SKM-1 treated with dmso at 0.1 percent for 144 hours (cell line): ENCODE data around the gene WDR46.
A peak's percentile ranks its signal among the peaks of the same experiment; 100 is the strongest.
"Not testable (repeated sequence)": the region's sequence is repeated elsewhere in the genome, so short reads cannot be mapped to it uniquely, and the experiment has no call there.

Experiments
- DNase-seq: peaks from one replicate; lab custom pipeline; 2025; ENCODE audit not compliant: unreplicated experiment; lab: John Stamatoyannopoulos, UW

Gene WDR46

DNA sequence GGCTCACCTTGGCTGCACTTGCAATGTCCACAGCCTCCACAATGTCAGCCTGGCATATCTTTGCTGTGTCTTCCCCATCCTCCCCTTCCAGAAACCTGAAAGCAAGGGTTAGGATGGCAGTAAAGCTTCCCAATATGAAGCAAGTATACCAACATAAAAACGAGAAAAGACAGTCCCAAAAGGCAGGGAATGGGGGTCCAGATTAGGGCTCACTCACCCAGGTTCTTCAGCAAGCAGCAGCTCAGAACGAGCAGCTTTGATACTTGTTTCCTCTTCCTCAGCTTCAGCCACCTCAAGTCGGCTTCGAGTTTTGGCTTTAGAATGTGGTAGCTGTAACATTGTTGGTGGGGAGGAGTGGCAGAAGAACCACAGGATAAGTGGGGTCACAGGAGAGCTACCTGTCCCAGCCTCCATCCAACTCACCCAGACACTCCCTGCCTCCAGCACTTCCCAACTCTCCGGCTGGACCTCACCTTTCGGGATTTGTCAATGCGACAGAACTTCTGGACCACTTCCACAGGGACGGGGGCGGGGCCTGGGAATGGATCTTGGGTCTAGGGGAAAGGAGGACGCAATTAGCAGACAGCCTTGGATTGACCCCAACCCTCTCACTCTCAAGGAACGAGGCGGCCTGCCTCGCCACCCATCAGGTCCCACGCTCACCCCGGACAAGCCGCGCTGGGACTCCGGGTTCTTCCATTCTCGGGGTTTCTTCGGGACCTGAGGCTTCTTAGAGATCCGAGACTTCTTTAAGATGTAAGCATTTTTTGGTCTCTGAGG is 708 bp downstream of the WDR46 start:
- DNase-seq: no peak

DNA sequence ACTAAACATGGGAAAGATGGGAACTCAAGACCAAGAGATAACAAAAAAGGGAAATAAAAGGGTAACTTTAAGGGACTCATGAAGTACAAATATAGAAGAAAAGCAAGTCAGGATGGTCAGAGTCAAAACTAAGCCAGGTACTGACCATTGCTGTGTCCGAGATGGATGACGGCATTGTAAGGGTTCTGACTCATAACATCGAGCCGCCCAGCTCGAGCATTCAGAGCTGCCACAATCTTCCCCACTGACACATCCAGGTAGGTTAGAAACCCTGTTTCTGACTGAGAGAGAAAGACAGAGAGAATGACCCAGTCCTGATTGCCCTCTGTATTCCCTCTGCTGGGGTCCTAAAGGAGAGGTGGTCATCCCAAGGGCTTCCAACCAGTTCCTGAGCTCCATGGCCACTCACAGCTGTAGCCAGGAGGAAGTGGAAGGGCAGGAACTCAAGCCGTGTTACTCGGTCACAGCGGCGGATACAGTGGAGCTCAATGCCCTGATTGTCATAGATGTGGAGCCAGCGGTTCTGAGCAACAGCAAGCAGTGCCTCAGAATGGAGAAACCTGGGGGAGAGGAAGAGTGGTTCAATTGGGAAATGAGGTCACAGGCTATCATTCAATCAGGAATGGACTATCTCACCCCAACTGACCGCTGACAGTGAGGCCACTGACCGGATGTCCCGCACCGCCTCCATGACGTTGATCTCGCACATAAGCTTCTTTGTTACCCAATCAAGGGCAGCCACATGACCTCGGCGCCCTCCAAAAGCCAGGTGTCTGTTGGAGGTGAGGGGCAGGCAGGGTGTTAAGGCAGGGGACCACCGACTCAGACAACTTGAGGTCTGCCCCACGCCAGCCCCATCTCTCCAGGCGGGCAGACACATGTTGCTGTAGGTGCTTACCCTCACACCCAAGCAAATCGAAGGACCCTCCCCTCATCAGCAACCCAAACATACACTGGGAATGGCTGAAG is 1.8 kb downstream of the WDR46 start:
- no peak for DNase-seq

DNA sequence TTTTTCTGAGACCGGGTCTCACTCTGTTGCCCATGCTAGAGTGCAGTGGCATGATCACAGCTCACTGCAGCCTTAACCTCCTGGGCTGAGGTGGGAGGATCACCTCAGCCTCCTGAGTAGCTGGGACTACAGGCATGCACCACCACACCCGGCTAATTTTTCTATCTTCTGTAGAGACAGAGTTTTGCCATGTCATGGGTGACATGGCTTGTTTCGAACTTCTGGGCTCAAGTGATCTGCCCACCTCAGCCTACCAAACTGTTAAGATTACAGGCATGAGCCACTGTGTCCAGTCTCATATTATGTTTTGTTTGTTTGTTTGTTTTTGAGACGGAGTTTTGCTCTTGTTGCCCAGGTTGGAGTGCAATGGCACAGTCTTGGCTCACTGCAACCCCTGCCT is 3.8 kb downstream of the WDR46 start:
- DNase-seq: not testable (repeated sequence)

DNA sequence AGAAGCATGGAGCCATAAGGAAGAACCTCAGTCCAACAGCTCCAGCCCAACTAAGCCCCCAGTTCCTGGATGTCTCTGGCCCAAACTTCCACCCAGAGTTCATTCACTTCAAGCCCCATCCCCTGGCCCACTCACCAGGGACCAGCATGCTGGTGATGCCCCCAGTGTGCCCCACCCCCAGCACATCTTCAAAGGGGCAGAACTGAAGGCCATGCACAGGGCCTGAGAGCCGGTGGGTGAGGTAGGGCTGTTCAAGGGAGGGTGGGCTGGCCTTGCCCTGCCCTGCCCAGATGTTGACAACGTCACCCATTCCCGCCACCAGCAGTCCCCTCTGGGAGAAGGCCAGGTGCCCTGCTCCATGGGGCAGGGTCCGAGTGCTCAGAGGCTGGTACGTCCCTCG is 8.5 kb downstream of the WDR46 start:
- DNase-seq: no peak

DNA sequence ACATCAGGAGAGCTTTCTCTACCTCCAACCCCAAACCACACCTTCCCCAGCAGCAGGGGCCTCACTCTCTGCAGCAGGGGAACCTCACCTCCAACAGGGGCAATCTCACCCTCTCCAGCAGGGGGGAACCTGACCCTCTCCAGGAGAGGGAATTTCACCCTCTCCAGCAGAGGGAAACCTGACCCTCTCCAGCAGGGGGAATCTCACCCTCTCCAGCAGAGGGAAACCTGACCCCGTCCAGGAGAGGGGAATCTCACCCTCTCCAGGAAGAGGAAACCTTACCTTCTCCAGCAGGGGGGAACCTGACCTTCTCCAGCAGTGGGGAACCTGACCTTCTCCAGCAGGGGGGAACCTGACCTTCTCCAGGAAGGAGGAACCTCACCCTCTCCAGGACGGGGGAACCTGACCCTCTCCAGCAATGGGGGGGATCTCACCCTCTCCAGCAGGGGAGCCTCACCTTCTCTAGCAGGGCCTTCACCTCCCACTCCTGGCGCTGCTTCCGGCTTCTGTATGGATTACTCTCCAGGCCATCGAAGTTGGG is 9.0 kb downstream of the WDR46 start:
- no peak for DNase-seq

DNA sequence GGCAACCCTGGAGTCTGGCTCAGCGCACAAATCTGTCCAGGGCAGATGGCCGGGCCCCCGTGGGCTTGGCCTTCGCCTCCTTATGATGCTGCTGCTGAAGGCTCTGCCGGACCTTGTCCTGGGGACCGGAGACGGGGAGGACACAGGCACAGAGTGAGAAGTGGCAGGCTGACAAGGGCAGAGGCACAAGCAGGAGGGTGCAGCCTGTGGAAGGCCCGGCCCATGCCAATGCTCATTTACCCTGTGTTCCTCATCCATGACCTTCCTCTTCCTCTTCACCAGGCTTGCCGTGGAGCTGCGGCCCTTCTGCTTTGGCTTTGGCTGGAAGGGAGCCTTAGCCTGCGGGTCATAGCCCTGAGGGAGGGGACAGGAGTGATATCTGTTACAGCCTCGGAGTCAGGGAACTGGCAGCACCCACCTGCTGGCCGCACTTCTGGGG is 9.8 kb downstream of the WDR46 start:
- no peak for DNase-seq

DNA sequence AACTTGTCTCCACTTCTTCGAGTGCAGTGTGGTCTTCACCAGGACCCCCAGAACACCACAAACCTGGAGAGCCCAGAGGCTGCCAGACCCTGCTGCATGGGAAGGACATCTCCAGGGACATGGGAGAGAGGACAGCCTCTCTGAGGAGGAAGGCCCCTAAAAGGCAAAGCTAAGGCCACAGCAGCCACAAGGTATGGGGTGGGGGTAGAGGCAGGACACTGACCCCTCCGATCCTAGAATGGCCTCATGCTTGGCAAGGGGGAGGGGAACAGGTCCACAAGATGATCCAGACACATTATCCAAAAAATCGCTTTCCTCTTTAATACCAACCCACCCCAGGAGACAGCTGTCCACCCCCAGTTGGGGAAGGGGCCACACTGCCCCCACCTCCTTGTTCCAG is 10.2 kb downstream of the WDR46 start:
- DNase-seq: no peak

DNA sequence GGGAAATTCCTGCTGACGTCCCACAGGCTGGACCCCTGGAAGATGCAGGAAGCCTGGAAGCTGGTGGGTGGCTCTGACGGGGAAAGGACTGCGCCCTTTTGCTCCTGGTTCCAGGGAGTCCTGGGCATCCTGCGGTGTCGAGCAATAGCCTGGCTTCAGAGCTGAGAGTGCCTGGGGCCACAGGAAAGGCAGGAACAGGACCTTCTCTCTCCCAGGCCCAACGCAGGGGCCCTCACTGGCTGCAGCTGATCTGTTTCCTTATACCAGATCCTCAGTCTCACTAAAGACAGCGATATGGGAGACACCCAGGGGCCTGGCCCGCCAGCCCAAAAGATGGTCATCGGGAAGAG is 10.7 kb downstream of the WDR46 start:
- DNase-seq: no peak

DNA sequence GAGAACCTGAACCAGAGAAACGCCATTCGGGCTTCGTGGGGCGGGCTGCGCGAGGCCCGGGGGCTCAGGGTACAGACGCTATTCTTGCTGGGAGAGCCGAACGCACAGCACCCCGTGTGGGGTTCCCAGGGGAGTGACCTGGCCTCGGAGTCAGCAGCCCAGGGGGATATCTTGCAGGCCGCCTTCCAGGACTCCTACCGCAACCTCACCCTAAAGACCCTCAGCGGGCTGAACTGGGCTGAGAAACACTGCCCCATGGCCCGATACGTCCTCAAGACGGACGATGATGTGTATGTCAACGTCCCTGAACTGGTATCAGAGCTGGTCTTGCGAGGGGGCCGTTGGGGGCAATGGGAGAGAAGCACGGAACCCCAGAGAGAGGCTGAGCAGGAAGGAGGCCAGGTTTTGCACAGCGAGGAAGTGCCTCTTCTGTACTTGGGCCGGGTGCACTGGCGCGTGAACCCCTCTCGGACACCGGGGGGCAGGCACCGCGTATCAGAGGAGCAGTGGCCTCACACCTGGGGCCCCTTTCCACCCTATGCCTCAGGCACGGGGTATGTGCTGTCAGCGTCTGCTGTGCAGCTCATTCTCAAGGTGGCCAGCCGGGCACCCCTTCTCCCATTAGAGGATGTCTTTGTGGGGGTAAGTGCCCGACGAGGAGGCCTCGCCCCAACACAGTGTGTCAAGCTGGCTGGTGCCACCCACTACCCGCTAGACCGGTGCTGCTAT is 11.2 kb downstream of the WDR46 start:
- DNase-seq: no peak

DNA sequence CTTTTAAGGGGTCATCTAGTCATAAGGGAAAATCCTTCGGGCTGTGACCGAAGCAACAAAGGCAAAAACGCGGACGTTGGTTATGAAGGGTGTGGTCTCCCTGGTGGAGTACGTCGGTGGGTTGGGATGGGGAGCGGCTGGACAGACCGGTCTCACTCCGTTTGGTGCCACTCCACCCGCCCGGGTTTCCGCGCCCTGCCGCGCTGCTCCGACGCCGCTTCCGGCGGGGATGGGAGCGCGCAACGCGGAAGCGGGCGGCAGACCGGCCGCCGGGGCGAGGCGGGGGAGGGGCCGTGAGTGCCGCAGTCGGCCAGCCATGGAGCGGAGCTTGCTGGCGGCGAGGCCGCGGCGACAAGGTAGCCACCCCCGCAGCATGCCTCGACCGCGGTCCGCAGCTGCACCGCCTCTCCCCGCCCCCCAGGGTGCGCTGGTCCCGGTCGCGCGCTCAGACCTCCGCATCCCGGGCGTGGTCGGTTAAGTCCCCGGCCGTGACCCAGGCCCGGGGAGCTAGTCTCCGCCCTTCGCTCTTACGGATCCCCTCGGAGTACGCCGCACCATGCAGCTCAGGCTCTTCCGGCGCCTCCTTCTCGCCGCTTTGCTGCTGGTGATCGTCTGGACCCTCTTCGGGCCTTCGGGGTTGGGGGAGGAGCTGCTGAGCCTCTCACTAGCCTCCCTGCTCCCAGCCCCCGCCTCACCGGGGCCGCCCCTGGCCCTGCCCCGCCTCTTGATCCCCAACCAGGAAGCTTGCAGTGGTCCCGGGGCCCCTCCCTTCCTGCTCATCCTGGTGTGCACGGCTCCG is 12.0 kb downstream of the WDR46 start, which contains the start of gene B3GALT4:
B3GALT4 (plus strand) TSS at position 260 of the 799 bp plus-strand sequence; CDS start at position 557, 297 bp downstream.
- no peak for DNase-seq

DNA sequence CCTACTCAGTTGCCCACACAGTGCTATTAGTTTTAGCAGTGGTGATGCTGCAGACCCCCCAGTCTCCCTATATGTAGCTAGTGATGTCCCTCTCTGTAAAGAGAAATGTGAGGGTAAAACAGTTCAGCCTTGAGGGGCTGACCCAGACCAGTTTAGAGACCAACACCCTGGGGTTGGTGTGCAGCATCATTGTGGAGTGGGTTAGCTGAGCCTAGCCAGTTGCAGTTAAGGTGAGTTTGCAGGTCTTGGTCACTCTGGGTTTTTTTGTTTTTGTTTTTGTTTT is 12.5 kb downstream of the WDR46 start:
- DNase-seq: no peak

DNA sequence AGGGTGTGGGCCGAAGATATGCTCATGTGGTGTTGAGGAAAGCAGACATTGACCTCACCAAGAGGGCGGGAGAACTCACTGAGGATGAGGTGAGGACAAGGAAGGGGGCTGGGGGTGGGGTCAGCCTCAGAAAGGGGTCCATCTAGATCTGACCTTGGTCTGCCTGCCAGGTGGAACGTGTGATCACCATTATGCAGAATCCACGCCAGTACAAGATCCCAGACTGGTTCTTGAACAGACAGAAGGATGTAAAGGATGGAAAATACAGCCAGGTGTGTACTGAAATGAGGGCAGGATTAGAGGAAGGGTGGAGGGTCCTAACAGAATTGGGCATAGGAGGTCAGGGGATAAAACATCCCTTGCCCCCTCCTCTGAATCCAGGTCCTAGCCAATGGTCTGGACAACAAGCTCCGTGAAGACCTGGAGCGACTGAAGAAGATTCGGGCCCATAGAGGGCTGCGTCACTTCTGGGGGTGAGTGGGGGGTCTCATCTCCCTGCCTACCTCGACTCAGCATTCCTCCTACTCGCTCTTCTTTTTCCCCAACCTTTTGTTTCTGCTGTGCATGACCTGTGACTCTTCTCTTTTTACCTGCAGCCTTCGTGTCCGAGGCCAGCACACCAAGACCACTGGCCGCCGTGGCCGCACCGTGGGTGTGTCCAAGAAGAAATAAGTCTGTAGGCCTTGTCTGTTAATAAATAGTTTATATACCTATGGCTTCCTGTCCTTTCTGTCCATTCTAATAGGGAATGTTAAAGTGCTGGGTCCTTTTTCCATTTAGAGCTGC is 13.1 kb downstream of the WDR46 start:
- not testable (repeated sequence) for DNase-seq

DNA sequence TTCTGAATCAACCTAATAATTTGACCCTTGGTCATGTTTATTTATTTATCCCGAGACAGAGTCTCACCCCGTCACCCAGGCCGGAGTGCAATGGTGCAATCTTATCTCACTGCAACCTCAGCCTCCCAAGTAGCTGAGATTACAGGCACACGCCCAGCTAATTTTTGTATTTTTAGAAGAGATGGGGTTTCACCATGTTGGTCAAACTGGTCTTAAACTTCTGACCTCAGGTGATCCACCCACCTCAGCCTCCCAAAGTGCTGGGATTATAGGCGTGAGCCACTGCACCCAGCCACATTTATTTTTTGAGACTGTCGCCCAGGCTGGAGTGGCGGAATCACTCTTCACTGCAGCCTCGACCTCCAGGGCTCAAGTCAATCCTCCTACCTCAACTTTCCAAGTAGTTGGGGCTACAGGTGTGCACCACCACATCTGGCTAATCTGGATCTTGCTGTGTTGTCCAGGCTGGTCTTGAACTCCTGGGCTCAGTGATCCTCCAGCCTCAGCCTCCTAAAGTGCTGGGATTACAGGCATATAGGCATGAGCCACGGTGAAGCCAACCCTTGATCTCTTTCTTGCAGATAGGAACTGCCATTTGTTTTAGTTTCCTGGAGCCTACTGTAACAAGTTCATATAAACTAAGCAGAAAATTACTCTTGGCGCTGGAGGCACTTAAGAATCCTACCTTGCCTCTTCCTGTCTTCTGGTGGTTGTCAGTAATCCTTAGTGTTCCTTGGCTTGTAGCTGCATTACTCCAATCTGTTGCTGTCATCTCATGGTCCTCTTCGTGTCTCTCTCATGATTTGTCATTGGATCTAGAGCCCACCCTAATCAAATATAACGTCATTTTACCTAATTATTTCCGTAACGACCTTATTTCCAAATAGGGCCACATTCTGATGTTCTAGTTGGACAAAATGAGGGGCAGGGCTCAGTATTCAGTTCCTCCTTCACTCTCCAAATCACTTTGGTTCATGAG is 14.8 kb downstream of the WDR46 start:
- DNase-seq: no peak

DNA sequence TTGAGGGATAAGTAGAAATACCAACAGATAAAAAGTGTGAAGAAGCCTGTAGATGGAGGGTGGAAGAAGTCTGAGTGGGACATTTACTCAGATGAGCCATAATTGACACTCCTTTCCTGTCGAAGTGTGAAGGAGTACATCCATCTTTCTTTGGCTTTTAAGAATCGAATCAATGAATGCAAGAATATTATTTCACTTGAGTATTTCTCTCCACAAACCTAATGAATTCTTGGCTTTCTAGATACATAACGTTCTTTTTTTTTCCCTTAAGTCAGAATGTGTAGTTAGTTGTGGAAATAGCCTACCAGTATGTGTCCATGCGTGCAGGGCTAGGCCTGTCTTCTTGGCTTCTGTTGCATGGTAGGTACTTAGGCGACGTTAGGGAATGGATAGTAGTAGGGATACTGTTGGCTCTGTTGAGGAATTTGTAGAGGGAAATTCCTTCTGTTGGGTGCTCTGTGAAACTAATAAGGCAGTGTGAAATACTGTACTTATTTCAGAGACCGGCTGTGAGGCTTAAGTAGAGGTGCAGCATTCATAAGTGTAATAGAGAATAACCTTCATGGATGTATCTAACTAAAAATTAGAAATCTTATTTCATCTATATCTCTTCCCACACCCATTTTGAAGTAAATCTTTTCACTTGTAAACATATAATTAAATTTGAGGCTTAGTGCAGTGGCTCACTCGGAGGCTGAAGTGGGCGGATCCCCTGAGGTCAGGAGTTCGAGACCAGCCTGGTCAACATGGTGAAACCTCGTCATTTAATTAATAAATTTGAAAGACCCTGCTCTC is 15.7 kb downstream of the WDR46 start:
- DNase-seq: no peak

DNA sequence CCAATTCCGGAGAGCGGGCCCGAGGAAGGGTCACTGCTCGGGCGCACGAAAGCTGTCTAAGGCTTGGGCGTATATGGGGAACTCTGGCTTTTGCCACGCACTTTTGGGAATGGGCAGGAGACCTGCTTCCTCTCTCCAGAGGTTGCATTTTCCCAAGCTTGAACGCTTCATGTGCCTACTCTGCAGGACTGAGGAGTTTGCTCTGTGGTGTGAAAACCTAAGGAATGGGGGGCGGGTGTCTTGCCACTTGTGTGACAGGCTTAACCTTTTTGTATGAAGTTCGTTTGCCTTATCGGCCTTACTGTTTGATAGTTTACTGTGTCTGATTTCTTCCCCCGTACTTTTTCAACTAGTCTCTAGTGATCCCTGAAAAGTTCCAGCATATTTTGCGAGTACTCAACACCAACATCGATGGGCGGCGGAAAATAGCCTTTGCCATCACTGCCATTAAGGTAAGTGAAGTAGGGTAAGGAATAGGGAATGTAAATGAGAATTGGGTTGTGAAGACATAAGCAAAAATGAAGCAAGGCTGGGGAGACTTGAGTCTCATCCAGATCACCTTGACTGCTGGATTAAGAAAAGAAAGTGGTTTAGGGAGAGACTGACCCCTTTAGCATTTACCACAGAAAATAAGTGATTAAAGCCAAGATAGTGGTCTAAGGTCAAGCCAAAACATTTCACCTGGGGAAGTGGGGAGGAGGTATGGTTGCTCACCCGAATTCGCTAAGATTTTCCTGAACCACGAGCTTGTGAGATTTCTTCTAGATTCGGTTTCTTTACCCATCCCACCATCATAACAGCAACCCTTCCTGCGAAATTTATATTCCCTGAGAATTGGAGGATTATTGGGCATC is 16.5 kb downstream of the WDR46 start:
- no peak for DNase-seq

DNA sequence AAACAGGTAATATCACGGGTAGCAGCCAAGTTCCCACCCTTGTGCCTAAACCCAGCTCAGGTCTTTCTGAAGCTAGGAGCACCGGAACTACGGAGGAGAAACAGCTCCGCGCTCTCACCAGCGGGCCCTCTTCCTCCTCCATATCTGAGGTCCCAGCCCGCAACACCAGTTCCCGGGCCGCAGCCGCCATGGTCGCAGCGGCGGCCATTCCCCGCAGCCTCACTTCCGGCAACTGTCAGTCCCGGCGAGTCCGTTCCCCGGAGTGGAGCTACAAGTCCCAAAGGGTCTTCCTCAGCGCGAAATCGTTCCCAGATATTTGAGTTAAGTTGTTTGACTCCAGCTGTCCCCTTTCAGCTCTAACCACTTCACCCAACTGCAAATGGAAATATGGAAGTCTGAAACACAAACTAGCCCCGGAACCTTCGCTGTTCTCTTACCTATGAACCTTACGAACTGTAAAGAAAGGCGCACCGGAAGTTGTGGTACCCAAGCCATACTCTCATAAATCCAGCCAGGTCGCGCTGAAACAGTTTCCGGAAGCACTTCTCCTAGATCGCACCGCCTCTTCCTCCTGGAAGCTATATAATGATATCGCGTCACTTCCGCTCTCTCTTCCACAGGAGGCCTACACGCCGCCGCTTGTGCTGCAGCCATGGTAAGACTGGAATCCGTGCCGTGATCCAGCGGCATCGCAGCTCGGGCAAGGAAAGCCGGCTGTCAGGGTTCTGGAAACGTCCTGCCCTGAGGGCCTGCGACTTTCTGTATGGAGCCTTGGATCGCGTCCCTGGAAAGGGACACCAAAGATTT is 17.4 kb downstream of the WDR46 start, which contains the start of the genes RPS18 and VPS52:
RPS18 (plus strand) TSS at position 608 of the 807 bp plus-strand sequence; CDS start at position 653, 45 bp downstream.
VPS52 (minus strand) TSS at position 409 of the 807 bp plus-strand sequence; CDS start at position 208, 201 bp downstream.
- peak; percentile 94 for DNase-seq
